Stimulated activated CD8-positive, alpha-beta memory T cell treated with anti-CD3 and anti-CD28 coated beads, Interleukin-12 subunit alpha, Interleukin-12 subunit beta, amount 100 ng/mL, for 4 hours (primary cell): Measurements from ENCODE around the gene MTMR3.
"Not testable (repeated sequence)": the region's sequence is repeated elsewhere in the genome, so short reads cannot be mapped to it uniquely, and the experiment has no call there.

Experiments
- DNase-seq: peaks from one replicate; pipeline ENCODE4 v3.0.0-alpha.2; 2020; ENCODE audit warnings: low read depth

MTMR3 gene

GRCh38 chr22:30054067-30054763, 171.2 kb downstream of the MTMR3 start:
- DNase-seq, result no peak

- DNase-seq, result no peak
These were observed 171.7 kb downstream of the MTMR3 start for GRCh38 chr22:30054764-30055069.

GRCh38 chr22:30056015-30056414, 173.0 kb downstream of the MTMR3 start:
- no peak for DNase-seq

GRCh38 chr22:30057375-30057774, 174.4 kb downstream of the MTMR3 start:
- no peak for DNase-seq

GRCh38 chr22:30059346-30060020, 176.5 kb downstream of the MTMR3 start:
- not testable (repeated sequence) for DNase-seq

GRCh38 chr22:30061094-30061493, 178.1 kb downstream of the MTMR3 start:
- DNase-seq, result not testable (repeated sequence)

GRCh38 chr22:30062259-30062658, 179.3 kb downstream of the MTMR3 start:
- no peak for DNase-seq

GRCh38 chr22:30062950-30063349, 180.0 kb downstream of the MTMR3 start:
- no peak for DNase-seq

- no peak for DNase-seq
These were observed 181.2 kb downstream of the MTMR3 start for GRCh38 chr22:30064172-30064571.

GRCh38 chr22:30073743-30074142, 190.8 kb downstream of the MTMR3 start:
- DNase-seq, result no peak

GRCh38 chr22:30074147-30074546, 191.2 kb downstream of the MTMR3 start:
- DNase-seq, result no peak

- DNase-seq, result no peak
These were observed 192.0 kb downstream of the MTMR3 start for GRCh38 chr22:30074994-30075393.

GRCh38 chr22:30077279-30077880, 194.4 kb downstream of the MTMR3 start:
- DNase-seq, result no peak

GRCh38 chr22:30078320-30079311, 195.6 kb downstream of the MTMR3 start:
- DNase-seq, result no peak

- no peak for DNase-seq
These were observed 197.1 kb downstream of the MTMR3 start, which contains the start of gene HORMAD2 for GRCh38 chr22:30079952-30080533. HORMAD2 (plus strand) TSS chr22:30080464; CDS start chr22:30093953, 13,489 bp downstream.
